H1 (cell line): ENCODE data around the gene POLR2M.

ENCODE experiments used
- CTCF ChIP-seq, 3 experiments: IDR thresholded peaks; 1 replicate in 2 of 3; 2 replicates in 1 of 3; pipeline versions ENCODE4 v1.5.1 to v1.6.1; 2011; ENCODE audit warnings: low read length in 3 of 3, mild to moderate bottlenecking in 3 of 3, inconsistent platforms in 2 of 3, low read depth in 1 of 3, moderate library complexity in 1 of 3; ENCODE audit not compliant: insufficient read depth in 1 of 3; ENCODE audit errors: control extremely low read depth in 1 of 3
- HDAC6 ChIP-seq: IDR thresholded peaks from one replicate; pipeline ENCODE4 v1.7.1; 2012; ENCODE audit warnings: low read depth, mild to moderate bottlenecking, inconsistent platforms, low read length, moderate library complexity
- NRF1 ChIP-seq: IDR thresholded peaks from 2 replicates; pipeline ENCODE4 v1.6.1; 2011; ENCODE audit warnings: mild to moderate bottlenecking, low read depth, low read length, improper control_type of control experiment
- POLR2A ChIP-seq, 2 experiments: IDR thresholded peaks; 1 replicate in 1 of 2; 2 replicates in 1 of 2; pipeline ENCODE4 v1.6.1; 2011; ENCODE audit warnings: low read depth in 2 of 2, low read length in 2 of 2, mild to moderate bottlenecking in 2 of 2; ENCODE audit errors: control extremely low read depth in 1 of 2

GRCh38 chr15:57697588-57697987 lies 8.9 kb upstream of the POLR2M start:
- TF ChIP-seq POLR2A (IDR thresholded peaks at IDR 0.05; ENCODE audit: control extremely low read depth in 1 of 2, low read depth in 2 of 2, low read length in 2 of 2) (no peak), NRF1 (no peak), CTCF (IDR thresholded peaks at IDR 0.05; ENCODE audit: control extremely low read depth in 1 of 3, insufficient read depth in 1 of 3, low read depth in 1 of 3, low read length in 3 of 3) (no peak), HDAC6 (no peak)
